Stimulated activated CD8-positive, alpha-beta memory T cell treated with anti-CD3 and anti-CD28 coated beads, Interleukin-7, amount 100 ng/mL, for 24 hours (primary cell): ENCODE results near the gene FAH.
A peak's percentile ranks its signal among the peaks of the same experiment; 100 is the strongest.
"Not testable (repeated sequence)": the region's sequence is repeated elsewhere in the genome, so short reads cannot be mapped to it uniquely, and the experiment has no call there.

Experiments used
- DNase-seq: peaks from one replicate; pipeline ENCODE4 v3.0.0-alpha.2; 2020; ENCODE audit warnings: low read depth

FAH gene

GRCh38 chr15:80152180-80152895 lies 461 bp upstream of the FAH start:
- peak; percentile 87 for DNase-seq

GRCh38 chr15:80153900-80154299 lies 1.1 kb downstream of the FAH start:
- DNase-seq, result no peak

GRCh38 chr15:80154336-80154735 lies 1.5 kb downstream of the FAH start:
- DNase-seq, result no peak

- DNase-seq, result no peak
Measured at GRCh38 chr15:80155001-80155377, 2.2 kb downstream of the FAH start.

DNA sequence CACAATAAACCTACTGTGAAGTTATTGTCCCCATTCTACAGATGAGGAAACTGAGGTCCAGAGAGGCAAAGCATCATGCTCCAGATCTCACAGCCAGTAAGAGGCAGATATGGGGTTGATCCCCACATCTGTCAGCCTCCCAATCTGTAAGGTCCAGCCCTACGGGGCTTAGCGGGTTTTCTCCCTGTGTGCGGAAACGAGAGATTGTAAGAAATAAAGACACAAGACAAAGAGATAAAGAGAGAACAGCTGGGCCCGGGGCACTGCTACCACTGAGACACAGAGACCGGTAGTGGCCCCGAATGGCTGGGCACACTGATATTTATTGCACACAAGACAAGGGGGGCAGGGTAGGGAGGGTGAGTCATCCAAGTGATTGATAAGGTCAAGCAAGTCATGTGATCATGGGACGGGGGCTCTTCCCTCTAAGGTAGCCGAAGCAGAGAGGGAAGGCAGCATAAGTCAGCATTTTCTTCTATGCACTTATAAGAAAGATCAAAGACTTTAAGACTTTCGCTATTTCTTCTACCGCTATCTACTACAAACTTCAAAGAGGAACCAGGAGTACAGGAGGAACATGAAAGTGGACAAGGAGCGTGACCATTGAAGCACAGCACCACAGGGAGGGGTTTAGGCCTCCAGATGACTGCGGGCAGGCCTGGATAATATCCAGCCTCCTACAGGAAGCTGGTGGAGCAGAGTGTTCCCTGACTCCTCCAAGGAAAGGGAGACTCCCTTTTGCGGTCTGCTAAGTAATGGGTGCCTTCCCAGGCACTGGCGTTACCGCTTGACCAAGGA lies 2.8 kb downstream of the FAH start:
- DNase-seq, result not testable (repeated sequence)

GRCh38 chr15:80156176-80156720 lies 3.4 kb downstream of the FAH start:
- no peak for DNase-seq

GRCh38 chr15:80157215-80157614 lies 4.4 kb downstream of the FAH start:
- DNase-seq, result no peak

DNA sequence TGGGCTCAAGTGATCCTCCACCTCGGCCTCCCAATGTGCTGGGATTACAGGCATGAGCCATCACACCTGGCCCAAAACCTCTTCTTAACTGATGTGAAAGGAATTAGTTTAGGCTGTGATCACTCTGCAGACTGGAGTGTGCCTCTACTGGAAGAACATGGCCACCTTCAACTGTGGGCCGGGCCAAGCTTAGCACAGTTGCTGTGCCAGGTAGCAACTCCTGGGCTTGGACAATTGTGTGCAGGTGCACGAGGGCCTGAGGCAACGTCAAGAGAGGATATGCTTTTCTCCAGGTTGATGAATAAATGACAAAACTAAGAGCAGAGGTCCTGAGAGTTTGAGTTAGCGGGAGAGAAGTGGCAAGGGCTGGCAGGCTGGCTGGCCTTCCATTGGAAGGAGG lies 6.5 kb downstream of the FAH start:
- DNase-seq, result no peak

DNA sequence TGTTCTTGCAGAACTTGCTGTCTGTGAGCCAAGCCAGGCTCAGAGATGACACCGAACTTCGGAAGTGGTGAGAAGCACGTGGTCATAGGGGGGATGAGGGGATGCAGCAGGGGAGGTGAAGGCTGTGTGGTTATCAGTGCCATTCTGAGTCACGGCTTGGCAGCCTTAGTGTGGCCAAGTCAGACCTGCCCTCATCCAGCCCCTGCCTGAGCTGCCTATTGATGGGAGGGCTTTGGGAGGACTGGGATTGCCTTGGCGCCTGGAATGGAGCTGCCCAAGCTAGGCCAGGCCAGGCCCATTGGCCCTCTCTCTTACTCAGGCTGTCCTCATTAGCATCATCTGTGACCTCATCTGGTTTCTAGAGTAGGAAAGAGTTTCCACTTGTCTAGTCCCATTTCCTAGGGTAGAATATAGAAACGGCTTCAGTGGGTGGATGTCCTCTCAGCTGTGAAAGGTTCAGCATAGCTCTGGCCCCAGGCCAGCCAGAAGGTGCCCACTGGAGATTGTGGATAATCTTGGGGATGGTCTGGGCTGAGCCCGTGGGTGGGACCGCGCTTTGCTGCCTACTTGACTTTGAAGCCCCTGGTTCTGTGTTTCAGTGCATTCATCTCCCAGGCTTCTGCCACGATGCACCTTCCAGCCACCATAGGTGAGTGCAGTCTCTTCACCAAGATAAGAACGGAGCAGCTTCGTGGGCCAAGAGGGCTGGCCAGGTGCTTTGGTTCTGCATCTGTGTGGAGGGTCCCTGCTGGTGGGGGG lies 7.2 kb downstream of the FAH start:
- DNase-seq, result no peak

- no peak for DNase-seq
Measured at GRCh38 chr15:80160570-80161156, 7.9 kb downstream of the FAH start.

- no peak for DNase-seq
Measured at GRCh38 chr15:80161468-80162016, 8.7 kb downstream of the FAH start.

DNA sequence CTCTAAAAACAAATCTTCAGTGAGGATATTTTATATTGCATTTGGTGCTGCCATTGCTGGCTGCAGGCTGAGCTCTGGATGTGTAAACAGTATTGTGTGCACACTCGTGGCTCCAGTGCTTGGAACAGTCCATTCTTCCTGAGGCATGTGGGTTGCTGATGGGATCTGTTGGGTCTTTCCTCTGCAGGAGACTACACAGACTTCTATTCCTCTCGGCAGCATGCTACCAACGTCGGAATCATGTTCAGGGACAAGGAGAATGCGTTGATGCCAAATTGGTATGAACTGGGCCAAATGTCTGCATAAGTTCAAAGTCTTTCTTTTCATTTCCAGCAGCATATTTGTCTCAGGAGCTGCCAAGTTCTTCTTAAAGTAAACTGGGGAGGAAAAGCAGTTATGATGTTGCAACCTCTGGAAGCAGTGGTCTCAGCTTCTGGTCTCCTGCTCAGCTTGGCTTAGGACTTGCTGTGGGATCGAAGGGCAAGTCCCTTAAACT lies 9.3 kb downstream of the FAH start:
- DNase-seq, result no peak

GRCh38 chr15:80163217-80163616 lies 10.4 kb downstream of the FAH start:
- no peak for DNase-seq

DNA sequence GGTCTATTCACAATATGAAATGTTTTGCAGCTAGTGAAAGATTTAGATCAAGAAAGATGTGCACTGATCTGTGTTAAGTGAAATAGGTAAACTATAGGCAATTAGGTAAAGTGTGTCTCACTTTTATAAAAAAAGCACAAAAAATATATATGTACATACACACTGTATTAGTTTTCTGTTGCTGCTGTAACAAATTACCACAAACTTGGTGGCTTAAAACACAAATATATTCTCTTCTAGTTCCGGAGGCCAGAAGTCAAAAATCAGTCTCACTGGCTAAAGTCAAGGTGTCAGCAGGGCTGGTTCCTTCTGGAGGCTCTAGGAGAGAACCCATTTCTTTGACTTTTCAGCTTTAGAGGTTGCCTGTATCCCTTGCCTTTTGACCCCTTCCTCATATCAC lies 11.1 kb downstream of the FAH start:
- no peak for DNase-seq

DNA sequence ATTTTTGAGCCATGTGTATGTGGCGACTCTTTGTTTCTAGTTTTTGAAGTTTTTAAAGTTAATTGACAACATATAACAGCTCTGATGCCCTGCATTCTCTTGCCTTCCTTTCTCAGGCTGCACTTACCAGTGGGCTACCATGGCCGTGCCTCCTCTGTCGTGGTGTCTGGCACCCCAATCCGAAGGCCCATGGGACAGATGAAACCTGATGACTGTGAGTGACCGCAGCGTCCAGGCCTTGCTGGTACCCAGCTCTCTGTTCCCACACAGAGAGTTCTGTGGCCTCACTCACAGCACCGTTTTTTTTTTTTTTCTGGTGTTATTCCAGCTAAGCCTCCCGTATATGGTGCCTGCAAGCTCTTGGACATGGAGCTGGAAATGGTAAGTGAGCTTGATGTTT lies 15.1 kb downstream of the FAH start:
- no peak for DNase-seq

GRCh38 chr15:80168421-80168820 lies 15.6 kb downstream of the FAH start:
- no peak for DNase-seq

GRCh38 chr15:80169768-80170357 lies 17.1 kb downstream of the FAH start:
- DNase-seq, result no peak

DNA sequence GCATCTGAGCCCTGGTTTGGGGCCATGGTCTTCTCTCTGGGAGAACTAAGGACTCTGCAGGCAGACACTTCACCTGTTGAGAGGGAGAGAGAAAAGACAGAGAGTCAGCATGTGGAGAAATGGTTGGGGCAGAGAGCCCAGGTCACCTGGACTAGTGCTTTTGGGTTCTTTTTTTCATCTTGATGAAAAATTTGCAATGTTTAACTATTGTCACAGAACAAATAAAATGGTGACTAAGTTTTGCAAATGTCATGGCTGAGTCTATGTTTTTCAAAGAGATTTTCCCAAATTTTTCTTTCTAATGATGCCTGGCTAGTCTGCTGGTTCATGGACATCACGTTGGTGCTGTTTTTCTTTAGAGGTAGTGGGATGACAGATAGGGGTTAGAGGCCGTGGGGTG lies 17.8 kb downstream of the FAH start:
- DNase-seq, result no peak

DNA sequence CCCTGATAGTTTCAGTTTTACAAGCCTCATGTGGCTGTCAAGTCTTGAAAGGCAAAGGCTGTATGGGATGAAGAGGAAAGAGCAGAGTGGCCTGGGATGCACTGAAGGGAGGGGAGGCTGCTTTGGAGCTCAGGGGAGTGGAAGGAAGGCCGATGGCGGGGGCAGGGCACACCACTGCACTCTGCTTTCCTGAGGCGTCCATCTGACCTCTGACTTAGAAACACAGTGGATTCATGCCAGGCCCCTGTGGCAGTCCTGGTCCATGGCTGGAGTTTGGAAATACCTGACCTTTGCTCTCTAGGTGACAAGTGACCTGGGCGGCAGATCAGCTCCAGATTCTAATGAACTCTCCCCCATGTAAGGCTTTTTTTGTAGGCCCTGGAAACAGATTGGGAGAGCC lies 19.0 kb downstream of the FAH start:
- DNase-seq, result no peak

GRCh38 chr15:80172401-80172800 lies 19.6 kb downstream of the FAH start:
- DNase-seq, result no peak

DNA sequence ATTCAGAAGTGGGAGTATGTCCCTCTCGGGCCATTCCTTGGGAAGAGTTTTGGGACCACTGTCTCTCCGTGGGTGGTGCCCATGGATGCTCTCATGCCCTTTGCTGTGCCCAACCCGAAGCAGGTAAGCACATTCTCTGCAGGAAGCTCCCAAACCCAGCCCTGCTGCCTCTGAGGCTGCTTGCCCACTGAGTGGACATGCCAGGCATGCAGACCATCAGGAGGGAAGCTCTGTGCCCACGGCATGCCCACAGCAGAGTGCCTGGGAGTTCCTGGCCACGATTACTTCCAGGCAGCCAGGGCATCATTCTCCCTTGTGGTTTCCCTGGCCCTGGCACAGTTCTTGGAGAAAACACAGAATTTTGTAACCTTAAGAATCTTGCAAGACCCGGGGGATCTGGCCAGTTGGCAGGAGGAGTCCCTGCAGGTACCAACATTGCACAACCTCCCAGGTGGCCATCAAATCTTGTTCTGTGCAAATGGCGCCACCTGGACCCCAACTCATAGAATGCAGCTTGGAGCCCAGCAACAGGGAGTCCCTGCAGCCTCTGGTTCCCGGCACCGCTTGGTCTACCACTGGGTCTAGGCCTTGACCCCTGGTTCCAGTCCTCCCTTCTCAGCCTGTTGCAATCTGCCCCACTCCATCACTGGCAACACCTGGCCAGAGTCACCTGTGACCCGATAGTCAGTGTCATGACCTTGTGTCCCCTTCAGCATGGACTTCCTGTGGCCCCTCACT lies 20.4 kb downstream of the FAH start:
- DNase-seq, result peak; percentile 43
